NCI-H2227 (cell line): ENCODE results near the gene RFPL1.
A peak's percentile ranks its signal among the peaks of the same experiment; 100 is the strongest.
"Not testable (repeated sequence)": the region's sequence is repeated elsewhere in the genome, so short reads cannot be mapped to it uniquely, and the experiment has no call there.

Source experiments
- DNase-seq: peaks from one replicate; lab custom pipeline; 2025; ENCODE audit not compliant: unreplicated experiment; lab: John Stamatoyannopoulos, UW

The RFPL1 gene

GRCh38 chr22:29438283-29438682 lies at the start of gene RFPL1:
Gene RFPL1, plus strand, starts transcription at chr22:29438583.
- not testable (repeated sequence) for DNase-seq

GRCh38 chr22:29388759-29389090 lies 49.7 kb upstream of the RFPL1 start:
- no peak for DNase-seq

- no peak for DNase-seq
Measured at GRCh38 chr22:29390270-29390669, 48.1 kb upstream of the RFPL1 start.

- no peak for DNase-seq
Measured at GRCh38 chr22:29391546-29391945, 46.8 kb upstream of the RFPL1 start.

- peak; percentile 41 for DNase-seq
Measured at GRCh38 chr22:29393019-29393608, 45.3 kb upstream of the RFPL1 start.

- peak; percentile 76 for DNase-seq
Measured at GRCh38 chr22:29394931-29395581, 43.3 kb upstream of the RFPL1 start.

- DNase-seq = no peak
Measured at GRCh38 chr22:29396126-29396525, 42.3 kb upstream of the RFPL1 start.

GRCh38 chr22:29397791-29398190 lies 40.6 kb upstream of the RFPL1 start:
- DNase-seq = no peak

- no peak for DNase-seq
Measured at GRCh38 chr22:29400576-29400975, 37.8 kb upstream of the RFPL1 start.

- DNase-seq = not testable (repeated sequence)
Measured at GRCh38 chr22:29401538-29401937, 36.8 kb upstream of the RFPL1 start.

GRCh38 chr22:29408940-29409339 lies 29.4 kb upstream of the RFPL1 start:
- DNase-seq = no peak

- DNase-seq = not testable (repeated sequence)
Measured at GRCh38 chr22:29411569-29412211, 26.7 kb upstream of the RFPL1 start.

GRCh38 chr22:29412772-29413171 lies 25.6 kb upstream of the RFPL1 start:
- not testable (repeated sequence) for DNase-seq

- DNase-seq = not testable (repeated sequence)
Measured at GRCh38 chr22:29414951-29415591, 23.3 kb upstream of the RFPL1 start.

GRCh38 chr22:29418704-29419103 lies 19.7 kb upstream of the RFPL1 start:
- not testable (repeated sequence) for DNase-seq

GRCh38 chr22:29426476-29426875 lies 11.9 kb upstream of the RFPL1 start:
- no peak for DNase-seq

- DNase-seq = no peak
Measured at GRCh38 chr22:29427176-29427760, 11.1 kb upstream of the RFPL1 start.

- DNase-seq = no peak
Measured at GRCh38 chr22:29431986-29432385, 6.4 kb upstream of the RFPL1 start.

- DNase-seq = no peak
Measured at GRCh38 chr22:29433856-29434255, 4.5 kb upstream of the RFPL1 start.

GRCh38 chr22:29434288-29434687 lies 4.1 kb upstream of the RFPL1 start:
- no peak for DNase-seq

GRCh38 chr22:29435236-29436136 lies 2.9 kb upstream of the RFPL1 start:
- no peak for DNase-seq
